Pancreas (tissue), 10 donors: Measurements from ENCODE around the gene CHEK1. TPM values are rescaled to one million over a fixed set of nuclear protein-coding genes. Genes with fewer than 3 reads are reported as not detected.

Experiments used
- ATAC-seq, 4 donors: fragments of 200-7000 bp; cut with Tn5 transposase; one replicate each; pipeline versions ENCODE4 v1.8.0 to v1.9.1; 2020; ENCODE audit warnings: mild to moderate bottlenecking in 4 of 4, moderate library complexity in 4 of 4
- DNase-seq, 6 donors: peaks; one replicate each; pipeline ENCODE4 v3.0.0-alpha.2; 2020
- FAIRE-seq: peaks from 2 replicates; lab custom pipeline; 2012; peaks lifted over from hg19 to GRCh38; lab: Jason Lieb, UNC
- H3K27ac ChIP-seq, 4 donors: fragments of 200-600 bp; sonication (generic); 1 replicate in 3 of 4; 2 replicates in 1 of 4; pipeline versions ENCODE4 v1.5.0 to v1.8.0; 2020
- H3K27me3 ChIP-seq, 4 donors: fragments of 200-600 bp; one replicate each; pipeline ENCODE4 v1.8.0; 2021
- H3K36me3 ChIP-seq, 3 donors: fragments of 200-600 bp; sonication (generic) in 1 of 3; one replicate each; pipeline versions ENCODE4 v1.5.0 to v1.8.0; 2020 to 2021
- H3K4me1 ChIP-seq, 3 donors: fragments of 200-600 bp; one replicate each; pipeline ENCODE4 v1.8.0; 2021
- H3K4me3 ChIP-seq, 4 donors: fragments of 200-600 bp; sonication (generic) in 2 of 4; one replicate each; pipeline versions ENCODE4 v1.5.0 to v1.8.0; 2020 to 2021
- H3K9me3 ChIP-seq, 4 donors: fragments of 200-600 bp; one replicate each; pipeline ENCODE4 v1.8.0; 2021
- CTCF ChIP-seq, 4 donors: fragments of 200-600 bp; sonication (generic) in 3 of 4; IDR thresholded peaks; one replicate each; pipeline versions ENCODE4 v1.5.0 to v1.8.0; 2021; ENCODE audit warnings: antibody characterized with exemption in 4 of 4
- WGBS, 2 donors: extraction: QIAGEN DNeasy Blood & Tissue Kit; methylation state at CpG; one replicate each; pipeline ENCODE4 v1.1.7; 2013; 5-methylcytosine and 5-hydroxymethylcytosine counted together
- intact Hi-C, 3 donors: fragments of 100-400 bp; cut with DNase I; formaldehyde crosslinking; loops; one replicate each; pipeline versions ENCODE4 v1.11.1 to v1.14.2; 2022
- polyA plus RNA-seq, 2 donors: library from polyadenylated mRNA; stranded (reverse); fragments of 200-250 nt; gene quantifications; one replicate each; pipeline ENCODE4 v1.2.3, GENCODE V29; 2013
- total RNA-seq, 6 donors: library from RNA; stranded (reverse); fragmentation: NEBNext Ultra II Directional in 4 of 6; extraction: Animal tissue kit (Norgen Biotek cat#: 25700) in 4 of 6; gene quantifications; one replicate each; pipeline versions ENCODE4 v1.2.1 to v1.2.4, GENCODE V29; 2021 to 2023
- donor health status: healthy with polysubstance abuse.
- donor health status: DM: no; HTN: no; CAD: no; lungs with moderate emphysema.
- donor health status: DM: no; HTN: no; CAD: no.
- donor health status: control.
- donor health status: control.
- donor health status: Bipolar disorder and iron deficiency.
- donor health status: DM: yes; HTN: yes; CAD: no.
- donor health status: DM: no; HTN: no; CAD: no.
- donor health status: DM: no; HTN: no; CAD: no.
- donor health status: DM: yes; HTN: yes; CAD: no.

CHEK1 gene
- total and polyA plus RNA-seq, 8 donors, result 0.40 to 3.0 (median 0.91) TPM

GRCh38 chr11:125685228-125685627, 60.3 kb downstream of the CHEK1 start:
- ATAC-seq, result no peak
- intact Hi-C loops, result no loop called here
- 33 to 35% methylated on average over 9 of the region's 9 CpGs for WGBS, 2 donors
- H3K4me1 ChIP-seq, result no peaks in the 10 kb centered on the region
- FAIRE-seq, result no peak
- DNase-seq, result no peak
- H3K9me3 ChIP-seq, result no peaks in the 10 kb centered on the region
- no peaks in the 10 kb centered on the region for H3K27me3 ChIP-seq
- H3K27ac ChIP-seq, result no peak overlapping the region
- no peaks in the 10 kb centered on the region for H3K36me3 ChIP-seq
- H3K4me3 ChIP-seq, result no peak overlapping the region
- TF ChIP-seq CTCF (IDR thresholded peaks at IDR 0.05), result no peak

GRCh38 chr11:125688066-125688465, 63.1 kb downstream of the CHEK1 start:
- H3K36me3 ChIP-seq, result no peaks in the 10 kb centered on the region
- no peak for DNase-seq
- FAIRE-seq, result no peak
- no peak overlapping the region for H3K27ac ChIP-seq
- H3K4me3 ChIP-seq, result no peak overlapping the region
- WGBS, 2 donors, result 88 to 92% methylated on average over 11 of the region's 11 CpGs
- TF ChIP-seq CTCF (IDR thresholded peaks at IDR 0.05), result no peak
- no peaks in the 10 kb centered on the region for H3K9me3 ChIP-seq
- no peak for ATAC-seq
- no peaks in the 10 kb centered on the region for H3K4me1 ChIP-seq
- intact Hi-C loops, result no loop called here
- no peaks in the 10 kb centered on the region for H3K27me3 ChIP-seq

- ATAC-seq (no peak), FAIRE-seq (no peak), DNase-seq (no peak)
- 90 to 96% methylated on average over 3 of the region's 3 CpGs for WGBS, 2 donors
- TF ChIP-seq CTCF (IDR thresholded peaks at IDR 0.05), result no peak
- no peaks in the 10 kb centered on the region for H3K4me1 ChIP-seq
- H3K27ac ChIP-seq, result no peak overlapping the region
- no peaks in the 10 kb centered on the region for H3K9me3 ChIP-seq
- intact Hi-C loops, result no loop called here
- H3K36me3 ChIP-seq, result no peaks in the 10 kb centered on the region
- no peak overlapping the region for H3K4me3 ChIP-seq
- H3K27me3 ChIP-seq, result no peaks in the 10 kb centered on the region
These were observed 63.7 kb downstream of the CHEK1 start for GRCh38 chr11:125688632-125689031.

GRCh38 chr11:125689274-125689859, 64.4 kb downstream of the CHEK1 start:
- TF ChIP-seq CTCF (IDR thresholded peaks at IDR 0.05), result no peak
- H3K27me3 ChIP-seq, result no peaks in the 10 kb centered on the region
- no peaks in the 10 kb centered on the region for H3K4me1 ChIP-seq
- 63 to 80% methylated on average over 6 of the region's 6 CpGs for WGBS, 2 donors
- no peaks in the 10 kb centered on the region for H3K36me3 ChIP-seq
- intact Hi-C loops, result no loop called here
- ATAC-seq (no peak), FAIRE-seq (no peak), DNase-seq (no peak)
- H3K9me3 ChIP-seq, result no peaks in the 10 kb centered on the region
- H3K4me3 ChIP-seq, result no peak overlapping the region
- no peak overlapping the region for H3K27ac ChIP-seq

GRCh38 chr11:125690006-125690405, 65.0 kb downstream of the CHEK1 start:
- DNase-seq (no peak), ATAC-seq (no peak), FAIRE-seq (no peak)
- Histone ChIP-seq H3K27me3 (no peaks in the 10 kb centered on the region), H3K27ac (no peak overlapping the region), H3K4me3 (no peak overlapping the region), H3K9me3 (no peaks in the 10 kb centered on the region), H3K4me1 (no peaks in the 10 kb centered on the region), H3K36me3 (no peaks in the 10 kb centered on the region)
- intact Hi-C loops, result no loop called here
- TF ChIP-seq CTCF (IDR thresholded peaks at IDR 0.05), result no peak
- 78 to 87% methylated on average over 2 of the region's 2 CpGs for whole genome bisulfite sequencing, 2 donors
